Activated naive CD4-positive, alpha-beta T cell treated with anti-CD3 and anti-CD28 coated beads for 36 hours (primary cell): ENCODE data around the gene CYRIA. TPM values are rescaled to one million over a fixed set of nuclear protein-coding genes. Genes with fewer than 3 reads are reported as not detected.

ENCODE experiments used
- CTCF ChIA-PET: fragments of 350-600 bp; sonication (Branson Sonifier 250); formaldehyde crosslinking; loops from one replicate; lab custom pipeline; 2021; ENCODE audit warnings: antibody characterized with exemption; lab: Charles Lee
- DNase-seq: peaks from one replicate; pipeline ENCODE4 v3.0.0-alpha.2; 2020
- H3K27ac Mint-ChIP-seq: one replicate; pipeline ENCODE4 v1.8.0; 2021; ENCODE audit warnings: mild to moderate bottlenecking, mixed read lengths
- H3K27me3 Mint-ChIP-seq: one replicate; pipeline ENCODE4 v1.8.0; 2021; ENCODE audit warnings: low read depth, mixed read lengths
- H3K36me3 Mint-ChIP-seq: one replicate; pipeline ENCODE4 v1.8.0; 2021; ENCODE audit warnings: low read depth, mixed read lengths
- H3K4me1 Mint-ChIP-seq: one replicate; pipeline ENCODE4 v1.8.0; 2021; ENCODE audit warnings: low read depth, mixed read lengths
- H3K4me3 Mint-ChIP-seq: one replicate; pipeline ENCODE4 v1.8.0; 2021; ENCODE audit warnings: mild to moderate bottlenecking, moderate library complexity, mixed read lengths
- H3K9me3 Mint-ChIP-seq: one replicate; pipeline ENCODE4 v1.8.0; 2021; ENCODE audit warnings: mixed read lengths
- intact Hi-C: fragments of 100-400 bp; cut with micrococcal nuclease; formaldehyde crosslinking; loops from one replicate; pipeline ENCODE4 v1.15.1; 2023
- total RNA-seq, 2 experiments: library from RNA; stranded (reverse); gene quantifications; one replicate each; pipeline ENCODE4 v1.2.3, GENCODE V29; 2021

The CYRIA gene
- total RNA-seq, 2 experiments from 2014 or later: 1.0 to 1.2 TPM

- no peak overlapping the region for H3K27ac Mint-ChIP-seq
- H3K36me3 Mint-ChIP-seq: peaks cover 3% of the 10 kb centered on the region
- peaks cover 22% of the 10 kb centered on the region for H3K4me1 Mint-ChIP-seq
- no peak overlapping the region for H3K4me3 Mint-ChIP-seq
- peaks cover 21% of the 10 kb centered on the region for H3K27me3 Mint-ChIP-seq
- peaks cover 2% of the 10 kb centered on the region for H3K9me3 Mint-ChIP-seq
- intact Hi-C loops: no loop called here
- CTCF ChIA-PET: no interaction called here
- DNase-seq: no peak
These were observed 31.8 kb downstream of the CYRIA start for GRCh38 chr2:16633621-16634430.

DNA sequence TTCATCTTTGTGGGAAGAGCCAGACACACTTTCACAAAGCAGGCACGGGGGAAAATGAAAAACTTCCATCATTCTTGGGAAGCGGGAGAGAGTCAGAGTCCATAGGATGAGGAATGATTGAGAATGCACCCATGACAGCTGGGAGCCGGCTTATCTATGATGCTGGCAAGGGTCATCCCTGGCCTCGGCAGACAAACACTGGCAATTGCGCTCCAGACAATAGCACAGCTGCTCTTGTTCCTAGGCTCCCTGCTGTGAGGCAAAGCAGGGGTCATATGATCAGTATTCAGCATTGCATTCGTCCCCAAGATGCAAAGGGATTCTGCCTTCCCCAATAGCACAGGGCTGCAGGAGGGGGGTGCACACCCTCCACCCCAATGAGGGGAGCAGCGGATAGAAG, 33.0 kb downstream of the CYRIA start:
- H3K27me3 Mint-ChIP-seq: peaks cover 21% of the 10 kb centered on the region
- CTCF ChIA-PET: interaction anchor here (0.6 kb wide), 1 partner anchor 1636 kb away, joined by 3 read pairs; no protein-coding TSS in a partner anchor
- H3K9me3 Mint-ChIP-seq: peaks cover 2% of the 10 kb centered on the region
- H3K36me3 Mint-ChIP-seq: peaks cover 1% of the 10 kb centered on the region
- peaks cover 13% of the 10 kb centered on the region for H3K4me1 Mint-ChIP-seq
- intact Hi-C loops: no loop called here
- DNase-seq: no peak
- H3K4me3 Mint-ChIP-seq: no peak overlapping the region
- no peak overlapping the region for H3K27ac Mint-ChIP-seq

DNA sequence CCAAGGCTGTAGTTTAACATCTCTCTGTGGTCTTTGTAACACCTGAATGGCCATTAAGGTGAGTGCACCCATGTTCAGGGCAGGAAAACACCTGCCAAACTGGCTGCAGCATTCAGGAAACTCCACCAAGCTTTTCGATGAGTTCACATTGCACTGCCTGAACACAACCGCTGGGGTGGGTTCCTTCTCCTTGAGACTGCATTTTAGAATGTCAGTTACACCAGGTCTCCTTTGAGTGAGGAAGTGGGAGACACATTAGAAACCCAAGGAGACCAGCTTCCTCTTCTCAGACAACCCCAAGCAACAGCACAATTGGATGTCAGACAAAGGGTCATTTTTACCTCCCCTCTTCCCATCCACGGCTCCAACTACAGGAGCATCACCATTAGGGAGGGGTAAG, 35.2 kb downstream of the CYRIA start:
- Mint-ChIP-seq H3K4me1 (peaks cover 13% of the 10 kb centered on the region), H3K36me3 (no peaks in the 10 kb centered on the region), H3K27me3 (peaks cover 15% of the 10 kb centered on the region), H3K4me3 (no peak overlapping the region), H3K27ac (no peak overlapping the region), H3K9me3 (no peaks in the 10 kb centered on the region)
- intact Hi-C loops: no loop called here
- CTCF ChIA-PET: no interaction called here
- no peak for DNase-seq

- no peak for DNase-seq
- intact Hi-C loops: loop anchor here (10.0 kb wide), 1 partner anchor 1045 kb away; no protein-coding TSS in a partner anchor
- Mint-ChIP-seq H3K9me3 (no peaks in the 10 kb centered on the region), H3K4me3 (no peak overlapping the region), H3K36me3 (no peaks in the 10 kb centered on the region), H3K4me1 (peaks cover 19% of the 10 kb centered on the region), H3K27me3 (peaks cover 9% of the 10 kb centered on the region), H3K27ac (no peak overlapping the region)
- CTCF ChIA-PET: no interaction called here
These were observed 35.9 kb downstream of the CYRIA start for GRCh38 chr2:16629770-16630169.

GRCh38 chr2:16629044-16629443, 36.6 kb downstream of the CYRIA start:
- CTCF ChIA-PET: interaction anchor here (1.0 kb wide), 1 partner anchor 128 kb away, joined by 4 read pairs; no protein-coding TSS in a partner anchor
- no peak overlapping the region for H3K4me3 Mint-ChIP-seq
- H3K4me1 Mint-ChIP-seq: peaks cover 23% of the 10 kb centered on the region
- intact Hi-C loops: loop anchor here (10.0 kb wide), 1 partner anchor 1046 kb away; no protein-coding TSS in a partner anchor
- DNase-seq: no peak
- H3K36me3 Mint-ChIP-seq: no peaks in the 10 kb centered on the region
- peaks cover 4% of the 10 kb centered on the region for H3K27me3 Mint-ChIP-seq
- no peaks in the 10 kb centered on the region for H3K9me3 Mint-ChIP-seq
- H3K27ac Mint-ChIP-seq: no peak overlapping the region

GRCh38 chr2:16628314-16628713, 37.3 kb downstream of the CYRIA start:
- no peak for DNase-seq
- Mint-ChIP-seq H3K27me3 (peaks cover 2% of the 10 kb centered on the region), H3K4me3 (no peak overlapping the region), H3K9me3 (no peaks in the 10 kb centered on the region), H3K4me1 (peaks cover 30% of the 10 kb centered on the region), H3K36me3 (no peaks in the 10 kb centered on the region), H3K27ac (no peak overlapping the region)
- intact Hi-C loops: loop anchor here (10.0 kb wide), 1 partner anchor 1046 kb away; no protein-coding TSS in a partner anchor
- CTCF ChIA-PET: interaction anchor here (0.7 to 1.4 kb wide), 3 partner anchors 20 to 129 kb away, joined by 3 to 5 read pairs (median 4); no protein-coding TSS in a partner anchor

GRCh38 chr2:16626997-16627605, 38.5 kb downstream of the CYRIA start:
- intact Hi-C loops: loop anchor here (10.0 kb wide), 1 partner anchor 1048 kb away; no protein-coding TSS in a partner anchor
- peaks cover 42% of the 10 kb centered on the region for H3K4me1 Mint-ChIP-seq
- H3K4me3 Mint-ChIP-seq: no peak overlapping the region
- no peak overlapping the region for H3K27ac Mint-ChIP-seq
- H3K9me3 Mint-ChIP-seq: no peaks in the 10 kb centered on the region
- CTCF ChIA-PET: interaction anchor here (1.1 to 1.4 kb wide), 2 partner anchors 10 to 18 kb away, joined by 5 to 6 read pairs; no protein-coding TSS in a partner anchor
- no peak for DNase-seq
- no peaks in the 10 kb centered on the region for H3K36me3 Mint-ChIP-seq
- H3K27me3 Mint-ChIP-seq: no peaks in the 10 kb centered on the region

GRCh38 chr2:16626497-16626896, 39.1 kb downstream of the CYRIA start:
- Mint-ChIP-seq H3K4me1 (peaks cover 45% of the 10 kb centered on the region), H3K4me3 (no peak overlapping the region), H3K27ac (no peak overlapping the region), H3K27me3 (no peaks in the 10 kb centered on the region), H3K9me3 (no peaks in the 10 kb centered on the region), H3K36me3 (no peaks in the 10 kb centered on the region)
- DNase-seq: no peak
- intact Hi-C loops: loop anchor here (10.0 kb wide), 1 partner anchor 1048 kb away; no protein-coding TSS in a partner anchor
- CTCF ChIA-PET: interaction anchor here (1.1 kb wide), 1 partner anchor 10 kb away, joined by 6 read pairs; no protein-coding TSS in a partner anchor

DNA sequence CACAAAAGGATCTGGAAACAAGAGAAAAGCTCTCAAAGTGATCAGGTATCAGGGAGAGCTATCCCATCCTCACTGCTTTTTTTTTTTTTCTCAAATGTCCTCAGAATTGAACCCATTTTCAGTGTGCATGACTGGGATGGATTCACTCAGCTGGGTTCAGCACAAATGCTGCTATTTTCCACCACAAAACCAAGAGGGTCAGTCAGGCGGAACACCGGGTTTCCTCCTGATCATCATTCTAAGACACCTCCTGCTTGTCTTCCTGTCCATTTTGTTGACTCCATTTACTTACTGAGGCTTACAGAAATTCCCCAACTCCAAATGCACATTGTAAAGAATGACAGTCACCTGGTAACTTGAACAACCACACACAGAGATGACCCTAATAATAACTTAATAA, 39.9 kb downstream of the CYRIA start:
- no peaks in the 10 kb centered on the region for H3K36me3 Mint-ChIP-seq
- H3K27ac Mint-ChIP-seq: no peak overlapping the region
- H3K27me3 Mint-ChIP-seq: no peaks in the 10 kb centered on the region
- no peak for DNase-seq
- CTCF ChIA-PET: no interaction called here
- no peak overlapping the region for H3K4me3 Mint-ChIP-seq
- H3K4me1 Mint-ChIP-seq: peaks cover 45% of the 10 kb centered on the region
- no peaks in the 10 kb centered on the region for H3K9me3 Mint-ChIP-seq
- intact Hi-C loops: loop anchor here (2.0 to 10.0 kb wide), 2 partner anchors 41 to 1049 kb away; no protein-coding TSS in a partner anchor

GRCh38 chr2:16625201-16625729, 40.4 kb downstream of the CYRIA start:
- H3K4me1 Mint-ChIP-seq: peaks cover 45% of the 10 kb centered on the region
- H3K27ac Mint-ChIP-seq: no peak overlapping the region
- no peaks in the 10 kb centered on the region for H3K27me3 Mint-ChIP-seq
- CTCF ChIA-PET: interaction anchor here (0.6 to 1.3 kb wide), 2 partner anchors 10 to 15 kb away, joined by 3 to 4 read pairs; no protein-coding TSS in a partner anchor
- H3K36me3 Mint-ChIP-seq: no peaks in the 10 kb centered on the region
- H3K9me3 Mint-ChIP-seq: no peaks in the 10 kb centered on the region
- intact Hi-C loops: loop anchor here (2.0 to 10.0 kb wide), 2 partner anchors 42 to 1050 kb away; no protein-coding TSS in a partner anchor
- no peak for DNase-seq
- H3K4me3 Mint-ChIP-seq: no peak overlapping the region

DNA sequence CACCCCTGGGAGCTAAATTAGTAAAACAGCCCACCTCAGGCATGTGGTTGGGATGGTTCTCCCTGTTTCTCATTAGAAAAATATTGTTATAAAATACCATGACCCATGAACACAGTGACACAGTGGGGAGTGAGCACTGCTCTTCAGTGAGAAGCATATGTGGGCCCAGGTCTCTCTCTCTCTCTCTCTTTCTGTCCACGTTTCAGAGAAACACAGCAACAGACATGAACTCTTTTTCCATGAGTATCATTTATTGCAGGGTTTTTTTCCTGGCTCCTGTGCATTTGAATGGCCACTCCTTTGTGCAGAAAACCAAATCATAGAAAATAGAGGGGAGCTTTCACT, 41.2 kb downstream of the CYRIA start:
- no peak for DNase-seq
- CTCF ChIA-PET: interaction anchor here (1.3 to 4.3 kb wide), 3 partner anchors 9 to 132 kb away, joined by 4 to 30 read pairs (median 6); no protein-coding TSS in a partner anchor
- intact Hi-C loops: loop anchor here (2.0 to 10.0 kb wide), 3 partner anchors 42 to 1128 kb away; partner anchors contain the start of genes GEN1 and SMC6
- no peaks in the 10 kb centered on the region for H3K9me3 Mint-ChIP-seq
- no peak overlapping the region for H3K4me3 Mint-ChIP-seq
- no peaks in the 10 kb centered on the region for H3K27me3 Mint-ChIP-seq
- H3K27ac Mint-ChIP-seq: no peak overlapping the region
- peaks cover 44% of the 10 kb centered on the region for H3K4me1 Mint-ChIP-seq
- no peaks in the 10 kb centered on the region for H3K36me3 Mint-ChIP-seq
